Breast epithelium (tissue), 3 donors: ENCODE results near the gene UNKL.

Experiments used
- CTCF ChIP-seq, 3 donors: fragments of 450-650 bp; IDR thresholded peaks; one replicate each; pipeline ENCODE4 v1.5.1; 2016 to 2017; ENCODE audit warnings: antibody characterized with exemption in 3 of 3, mild to moderate bottlenecking in 3 of 3, moderate library complexity in 3 of 3
- POLR2A ChIP-seq: fragments of 450-650 bp; IDR thresholded peaks from one replicate; pipeline ENCODE4 v1.6.1; 2016; ENCODE audit warnings: antibody characterized with exemption, mild to moderate bottlenecking, moderate library complexity
- POLR2AphosphoS5 ChIP-seq, 3 donors: sonication (generic); formaldehyde crosslinking; IDR thresholded peaks; one replicate each; pipeline ENCODE4 v1.6.1; 2017; ENCODE audit warnings: antibody characterized with exemption in 3 of 3

DNA sequence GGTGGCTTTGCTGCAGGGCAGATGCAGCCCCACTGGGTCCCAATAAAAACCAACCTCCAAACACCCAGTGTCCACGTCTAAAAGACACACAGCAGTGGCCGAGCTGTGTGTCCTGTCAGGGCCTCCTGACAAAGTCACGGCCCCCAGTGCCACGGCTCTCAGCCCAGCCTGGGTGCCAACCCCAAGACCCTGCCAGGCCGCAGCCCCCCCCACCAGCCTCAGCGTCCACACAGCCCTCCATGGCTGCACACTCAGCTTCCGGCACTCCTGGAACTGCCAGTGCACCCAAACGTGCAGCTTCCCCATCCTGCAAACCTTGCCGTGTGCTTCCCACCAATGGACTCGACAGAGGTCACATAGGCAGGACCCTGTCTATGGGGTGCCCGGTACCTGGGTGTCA is 33.5 kb upstream of the UNKL start:
- TF ChIP-seq CTCF (IDR thresholded peaks at IDR 0.05): no peak
- no peak for TF ChIP-seq POLR2A
- TF ChIP-seq POLR2AphosphoS5 (IDR thresholded peaks at IDR 0.05): no peak
